ENCODE measurements around the gene GGT7.

Gene GGT7

DNA sequence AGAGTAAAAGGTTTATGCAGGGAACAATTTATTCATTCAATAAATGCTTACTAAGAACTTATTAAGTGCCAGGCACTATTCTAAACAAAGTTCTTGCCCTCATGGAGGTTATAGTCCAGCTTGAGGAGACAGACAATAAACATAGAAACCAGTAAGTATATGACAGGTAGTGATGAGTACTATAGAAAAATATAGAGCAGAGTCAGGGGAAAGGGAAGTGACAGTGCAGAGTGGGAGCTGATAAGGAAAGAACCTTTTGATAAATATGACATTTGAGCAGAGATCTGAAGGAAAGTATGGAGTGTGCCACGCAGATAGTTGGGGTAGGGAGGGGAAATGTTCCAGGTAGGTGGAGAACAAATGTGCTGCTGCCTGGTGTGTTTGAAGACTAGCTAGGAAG, 15.8 kb upstream of the GGT7 start:
- TF ChIP-seq, protein P1, sequence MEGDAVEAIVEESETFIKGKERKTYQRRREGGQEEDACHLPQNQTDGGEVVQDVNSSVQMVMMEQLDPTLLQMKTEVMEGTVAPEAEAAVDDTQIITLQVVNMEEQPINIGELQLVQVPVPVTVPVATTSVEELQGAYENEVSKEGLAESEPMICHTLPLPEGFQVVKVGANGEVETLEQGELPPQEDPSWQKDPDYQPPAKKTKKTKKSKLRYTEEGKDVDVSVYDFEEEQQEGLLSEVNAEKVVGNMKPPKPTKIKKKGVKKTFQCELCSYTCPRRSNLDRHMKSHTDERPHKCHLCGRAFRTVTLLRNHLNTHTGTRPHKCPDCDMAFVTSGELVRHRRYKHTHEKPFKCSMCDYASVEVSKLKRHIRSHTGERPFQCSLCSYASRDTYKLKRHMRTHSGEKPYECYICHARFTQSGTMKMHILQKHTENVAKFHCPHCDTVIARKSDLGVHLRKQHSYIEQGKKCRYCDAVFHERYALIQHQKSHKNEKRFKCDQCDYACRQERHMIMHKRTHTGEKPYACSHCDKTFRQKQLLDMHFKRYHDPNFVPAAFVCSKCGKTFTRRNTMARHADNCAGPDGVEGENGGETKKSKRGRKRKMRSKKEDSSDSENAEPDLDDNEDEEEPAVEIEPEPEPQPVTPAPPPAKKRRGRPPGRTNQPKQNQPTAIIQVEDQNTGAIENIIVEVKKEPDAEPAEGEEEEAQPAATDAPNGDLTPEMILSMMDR (IDR thresholded peaks at IDR 0.05; ENCODE audit: poor library complexity, severe bottlenecking), result no peak
- Histone ChIP-seq H3K36me3 (ENCODE audit: low read depth) (peaks cover 93% of the 10 kb centered on the region), H3K4me1 (ENCODE audit: insufficient read depth, poor library complexity, severe bottlenecking) (peaks cover 28% of the 10 kb centered on the region), H3K9me3 (ENCODE audit: severe bottlenecking) (no peaks in the 10 kb centered on the region), H3K27ac (ENCODE audit: poor library complexity, severe bottlenecking) (no peak overlapping the region), H3K4me3 (ENCODE audit: severe bottlenecking) (no peak overlapping the region), H3K27me3 (ENCODE audit: insufficient read depth, poor library complexity, severe bottlenecking) (no peaks in the 10 kb centered on the region)
- DNase-seq (ENCODE audit: low spot score) (no peak), ATAC-seq (ENCODE audit: low read depth) (no peak)

DNA sequence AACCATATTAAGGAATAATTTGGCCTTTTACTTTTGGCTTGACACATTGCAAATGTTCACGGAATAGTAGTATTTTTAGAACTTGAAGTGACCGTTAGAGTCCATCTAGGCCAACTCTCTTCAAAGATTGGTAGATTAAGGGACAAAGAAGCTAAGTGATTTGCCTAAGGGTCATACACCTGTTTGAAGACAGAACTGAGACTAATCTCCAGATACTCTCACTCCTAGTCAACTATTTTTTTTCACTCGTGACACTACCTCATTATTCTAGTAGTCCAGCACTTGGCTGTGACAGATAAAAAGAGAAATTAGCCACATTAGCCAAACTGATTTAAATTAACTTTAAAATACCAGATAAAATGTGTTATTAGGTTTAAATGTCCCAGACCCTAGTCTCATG, 14.4 kb upstream of the GGT7 start:
- peaks cover 26% of the 10 kb centered on the region for H3K4me1 ChIP-seq (ENCODE audit: insufficient read depth, poor library complexity, severe bottlenecking)
- no peaks in the 10 kb centered on the region for H3K9me3 ChIP-seq (ENCODE audit: severe bottlenecking)
- no peak overlapping the region for H3K27ac ChIP-seq (ENCODE audit: poor library complexity, severe bottlenecking)
- ATAC-seq (ENCODE audit: low read depth) (no peak), DNase-seq (ENCODE audit: low spot score) (no peak)
- no peaks in the 10 kb centered on the region for H3K27me3 ChIP-seq (ENCODE audit: insufficient read depth, poor library complexity, severe bottlenecking)
- H3K36me3 ChIP-seq (ENCODE audit: low read depth), result peaks cover 93% of the 10 kb centered on the region
- TF ChIP-seq, protein P1 (IDR thresholded peaks at IDR 0.05; ENCODE audit: poor library complexity, severe bottlenecking), result no peak
- no peak overlapping the region for H3K4me3 ChIP-seq (ENCODE audit: severe bottlenecking)

DNA sequence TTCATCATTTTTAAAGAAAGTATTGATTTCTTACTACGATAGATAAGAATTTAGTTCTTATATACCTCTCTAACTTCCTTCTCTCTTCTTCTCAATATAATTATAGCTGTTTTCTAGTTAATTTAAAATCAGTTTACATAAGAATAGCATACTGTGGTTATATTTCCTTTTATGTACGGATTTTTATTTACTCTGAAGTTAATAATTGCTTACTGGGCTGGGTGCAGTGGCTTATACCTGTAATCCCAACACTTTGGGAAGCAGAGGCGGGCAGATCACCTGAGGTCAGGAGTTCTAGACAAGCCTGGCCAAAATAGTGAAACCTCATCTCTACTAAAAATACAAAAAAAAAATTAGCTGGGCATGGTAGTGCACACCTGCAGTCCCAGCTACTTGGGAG, 13.5 kb upstream of the GGT7 start:
- H3K36me3 ChIP-seq (ENCODE audit: low read depth), result peaks cover 93% of the 10 kb centered on the region
- H3K9me3 ChIP-seq (ENCODE audit: severe bottlenecking), result no peaks in the 10 kb centered on the region
- DNase-seq (ENCODE audit: low spot score) (no peak), ATAC-seq (ENCODE audit: low read depth) (no peak)
- H3K4me1 ChIP-seq (ENCODE audit: insufficient read depth, poor library complexity, severe bottlenecking), result peaks cover 17% of the 10 kb centered on the region
- H3K27me3 ChIP-seq (ENCODE audit: insufficient read depth, poor library complexity, severe bottlenecking), result no peaks in the 10 kb centered on the region
- no peak overlapping the region for H3K27ac ChIP-seq (ENCODE audit: poor library complexity, severe bottlenecking)
- TF ChIP-seq, protein P1 (IDR thresholded peaks at IDR 0.05; ENCODE audit: poor library complexity, severe bottlenecking), result no peak
- H3K4me3 ChIP-seq (ENCODE audit: severe bottlenecking), result no peak overlapping the region

DNA sequence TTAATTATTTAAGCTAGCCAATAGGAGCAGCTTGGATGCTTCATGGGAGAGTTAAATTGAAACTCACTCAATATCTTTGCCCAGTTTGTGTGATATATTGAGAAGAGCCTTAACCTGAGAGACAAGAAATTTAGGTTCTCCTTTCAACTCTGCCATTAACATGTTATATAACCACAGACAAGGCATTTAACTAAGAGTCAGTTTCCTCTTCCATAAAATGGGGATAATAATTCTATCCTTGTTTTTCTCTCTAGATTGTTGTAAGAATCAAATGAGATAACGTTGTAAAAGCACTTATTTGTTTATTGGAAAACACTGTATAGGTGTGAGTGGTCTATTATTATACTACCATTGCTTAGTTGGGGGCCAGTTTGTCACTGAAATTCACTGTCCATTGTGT, 11.6 kb upstream of the GGT7 start:
- ATAC-seq (ENCODE audit: low read depth) (no peak), DNase-seq (ENCODE audit: low spot score) (no peak)
- H3K4me3 ChIP-seq (ENCODE audit: severe bottlenecking), result no peak overlapping the region
- H3K36me3 ChIP-seq (ENCODE audit: low read depth), result peaks cover 92% of the 10 kb centered on the region
- TF ChIP-seq, protein P1 (IDR thresholded peaks at IDR 0.05; ENCODE audit: poor library complexity, severe bottlenecking), result no peak
- H3K9me3 ChIP-seq (ENCODE audit: severe bottlenecking), result no peaks in the 10 kb centered on the region
- H3K4me1 ChIP-seq (ENCODE audit: insufficient read depth, poor library complexity, severe bottlenecking), result peaks cover 9% of the 10 kb centered on the region
- H3K27ac ChIP-seq (ENCODE audit: poor library complexity, severe bottlenecking), result no peak overlapping the region
- H3K27me3 ChIP-seq (ENCODE audit: insufficient read depth, poor library complexity, severe bottlenecking), result no peaks in the 10 kb centered on the region

DNA sequence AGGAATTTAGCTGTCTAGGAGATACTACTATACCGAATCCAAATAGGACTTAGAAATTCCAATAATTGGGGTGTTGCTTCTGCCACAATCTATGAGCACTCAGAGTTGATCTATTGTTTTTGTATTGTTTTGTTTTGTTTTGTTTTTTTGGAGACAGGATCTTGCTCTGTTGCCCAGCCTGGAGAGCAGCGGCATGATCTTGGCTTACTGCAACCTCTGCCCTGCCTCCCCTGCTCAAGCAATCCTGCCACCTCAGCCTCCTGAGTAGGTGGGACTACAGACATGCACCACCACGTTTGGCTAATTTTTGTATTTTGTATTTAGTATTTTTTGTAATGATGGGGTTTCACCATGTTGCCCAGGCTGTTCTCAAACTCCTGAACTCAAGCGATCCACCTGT, 11.2 kb upstream of the GGT7 start:
- Histone ChIP-seq H3K36me3 (ENCODE audit: low read depth) (peaks cover 92% of the 10 kb centered on the region), H3K9me3 (ENCODE audit: severe bottlenecking) (no peaks in the 10 kb centered on the region), H3K4me3 (ENCODE audit: severe bottlenecking) (no peak overlapping the region), H3K27ac (ENCODE audit: poor library complexity, severe bottlenecking) (no peak overlapping the region), H3K4me1 (ENCODE audit: insufficient read depth, poor library complexity, severe bottlenecking) (peaks cover 9% of the 10 kb centered on the region), H3K27me3 (ENCODE audit: insufficient read depth, poor library complexity, severe bottlenecking) (no peaks in the 10 kb centered on the region)
- TF ChIP-seq, protein P1 (IDR thresholded peaks at IDR 0.05; ENCODE audit: poor library complexity, severe bottlenecking), result no peak
- DNase-seq (ENCODE audit: low spot score), result no peak
- ATAC-seq (ENCODE audit: low read depth), result no peak

Data from RWPE2 (cell line).